Skeletal muscle satellite cell (primary cell): ENCODE results near the gene KCNMB2.

ENCODE experiments used
- H3K27me3 ChIP-seq: 2 replicates; pipeline ENCODE4 v1.7.0; 2013; ENCODE audit warnings: low read length; ENCODE audit not compliant: control insufficient read depth, insufficient read depth
- H3K36me3 ChIP-seq: 2 replicates; pipeline ENCODE4 v1.7.0; 2013; ENCODE audit warnings: mild to moderate bottlenecking, control low read depth, low read length; ENCODE audit not compliant: insufficient read depth
- H3K4me1 ChIP-seq: 2 replicates; pipeline ENCODE4 v1.7.0; 2013; ENCODE audit warnings: low read length; ENCODE audit not compliant: control insufficient read depth, insufficient read depth
- H3K4me2 ChIP-seq: 2 replicates; pipeline ENCODE4 v1.7.0; 2013; ENCODE audit warnings: mild to moderate bottlenecking, low read length
- H3K4me3 ChIP-seq: 2 replicates; pipeline ENCODE4 v1.7.0; 2013; ENCODE audit warnings: low read length
- H3K9ac ChIP-seq: 2 replicates; pipeline ENCODE4 v1.7.0; 2013; ENCODE audit warnings: mild to moderate bottlenecking, low read depth, low read length, moderate library complexity
- H3K9me3 ChIP-seq: replicated peaks from 2 replicates; pipeline ENCODE4 v1.7.0; 2013; ENCODE audit warnings: mild to moderate bottlenecking, control low read depth, low read length

KCNMB2 gene

GRCh38 chr3:178707311-178708031 is 171.2 kb downstream of the KCNMB2 start:
- Histone ChIP-seq H3K4me1 (peaks cover 20% of the 10 kb centered on the region), H3K4me3 (no peak overlapping the region)

GRCh38 chr3:178709051-178709450 is 172.8 kb downstream of the KCNMB2 start:
- Histone ChIP-seq H3K4me3 (no peak overlapping the region), H3K9me3 (no peaks in the 10 kb centered on the region), H3K4me2 (no peak overlapping the region), H3K4me1 (peaks cover 9% of the 10 kb centered on the region), H3K27me3 (no peaks in the 10 kb centered on the region), H3K36me3 (no peaks in the 10 kb centered on the region), H3K9ac (no peak overlapping the region)

More at GRCh38 chr3:178707311-178708031, 171.2 kb downstream of the KCNMB2 start:
- no peak overlapping the region for H3K4me2 ChIP-seq
- no peaks in the 10 kb centered on the region for H3K27me3 ChIP-seq
- no peak overlapping the region for H3K9ac ChIP-seq
- no peaks in the 10 kb centered on the region for H3K36me3 ChIP-seq
- H3K9me3 ChIP-seq, result no peaks in the 10 kb centered on the region

- no peaks in the 10 kb centered on the region for H3K9me3 ChIP-seq
- peaks cover 11% of the 10 kb centered on the region for H3K4me1 ChIP-seq
- no peaks in the 10 kb centered on the region for H3K36me3 ChIP-seq
- no peak overlapping the region for H3K4me3 ChIP-seq
- no peak overlapping the region for H3K9ac ChIP-seq
- H3K27me3 ChIP-seq, result no peaks in the 10 kb centered on the region
- H3K4me2 ChIP-seq, result no peak overlapping the region
Observed at GRCh38 chr3:178711753-178712152, 175.5 kb downstream of the KCNMB2 start.

GRCh38 chr3:178712247-178712646 is 176.0 kb downstream of the KCNMB2 start:
- no peak overlapping the region for H3K4me2 ChIP-seq
- H3K4me3 ChIP-seq, result no peak overlapping the region
- no peak overlapping the region for H3K9ac ChIP-seq

GRCh38 chr3:178714925-178715832 is 178.9 kb downstream of the KCNMB2 start:
- Histone ChIP-seq H3K27me3 (no peaks in the 10 kb centered on the region), H3K4me2 (peak overlapping the region; percentile 40), H3K9ac (no peak overlapping the region), H3K4me3 (no peak overlapping the region), H3K9me3 (no peaks in the 10 kb centered on the region), H3K36me3 (no peaks in the 10 kb centered on the region), H3K4me1 (peaks cover 11% of the 10 kb centered on the region)

More at GRCh38 chr3:178712247-178712646, 176.0 kb downstream of the KCNMB2 start:
- no peaks in the 10 kb centered on the region for H3K9me3 ChIP-seq
- H3K27me3 ChIP-seq, result no peaks in the 10 kb centered on the region
- H3K36me3 ChIP-seq, result no peaks in the 10 kb centered on the region
- H3K4me1 ChIP-seq, result peaks cover 11% of the 10 kb centered on the region

GRCh38 chr3:178718995-178719635 is 182.9 kb downstream of the KCNMB2 start:
- Histone ChIP-seq H3K9ac (no peak overlapping the region), H3K36me3 (no peaks in the 10 kb centered on the region), H3K27me3 (no peaks in the 10 kb centered on the region), H3K4me1 (peaks cover 11% of the 10 kb centered on the region), H3K4me3 (no peak overlapping the region), H3K4me2 (no peak overlapping the region), H3K9me3 (no peaks in the 10 kb centered on the region)

GRCh38 chr3:178732824-178733223 is 196.6 kb downstream of the KCNMB2 start:
- Histone ChIP-seq H3K36me3 (no peaks in the 10 kb centered on the region), H3K4me3 (no peak overlapping the region), H3K9me3 (no peaks in the 10 kb centered on the region), H3K4me2 (no peak overlapping the region), H3K4me1 (no peaks in the 10 kb centered on the region), H3K9ac (no peak overlapping the region), H3K27me3 (no peaks in the 10 kb centered on the region)

GRCh38 chr3:178735032-178735674 is 198.9 kb downstream of the KCNMB2 start:
- Histone ChIP-seq H3K4me2 (no peak overlapping the region), H3K36me3 (no peaks in the 10 kb centered on the region), H3K4me3 (no peak overlapping the region), H3K27me3 (no peaks in the 10 kb centered on the region), H3K9me3 (no peaks in the 10 kb centered on the region), H3K9ac (no peak overlapping the region), H3K4me1 (no peaks in the 10 kb centered on the region)

GRCh38 chr3:178736300-178736699 is 200.1 kb downstream of the KCNMB2 start:
- Histone ChIP-seq H3K9me3 (no peaks in the 10 kb centered on the region), H3K9ac (no peak overlapping the region), H3K36me3 (no peaks in the 10 kb centered on the region), H3K4me3 (no peak overlapping the region), H3K4me2 (no peak overlapping the region), H3K27me3 (no peaks in the 10 kb centered on the region), H3K4me1 (no peaks in the 10 kb centered on the region)

GRCh38 chr3:178739720-178740119 is 203.5 kb downstream of the KCNMB2 start:
- Histone ChIP-seq H3K4me2 (no peak overlapping the region), H3K27me3 (no peaks in the 10 kb centered on the region), H3K9me3 (no peaks in the 10 kb centered on the region), H3K4me3 (no peak overlapping the region), H3K4me1 (no peaks in the 10 kb centered on the region), H3K36me3 (no peaks in the 10 kb centered on the region), H3K9ac (no peak overlapping the region)

- no peak overlapping the region for H3K4me2 ChIP-seq
- H3K9me3 ChIP-seq, result no peaks in the 10 kb centered on the region
- no peak overlapping the region for H3K4me3 ChIP-seq
- no peaks in the 10 kb centered on the region for H3K27me3 ChIP-seq
- no peak overlapping the region for H3K9ac ChIP-seq
- H3K4me1 ChIP-seq, result no peaks in the 10 kb centered on the region
- no peaks in the 10 kb centered on the region for H3K36me3 ChIP-seq
Observed at GRCh38 chr3:178741020-178741419, 204.8 kb downstream of the KCNMB2 start.
